Colonic mucosa (tissue), 4 donors: ENCODE results near the gene TTF1. TPM values are rescaled to one million over a fixed set of nuclear protein-coding genes. Genes with fewer than 3 reads are reported as not detected.

Experiments used
- DNase-seq: peaks from one replicate; pipeline ENCODE4 v3.0.0-alpha.2; 2020
- H3K27ac ChIP-seq: fragments of 200-600 bp; one replicate; pipeline ENCODE4 v1.8.0; 2021
- H3K27me3 ChIP-seq: fragments of 200-600 bp; one replicate; pipeline ENCODE4 v1.8.0; 2021
- H3K36me3 ChIP-seq: fragments of 200-600 bp; one replicate; pipeline ENCODE4 v1.8.0; 2021
- H3K4me1 ChIP-seq: fragments of 200-600 bp; one replicate; pipeline ENCODE4 v1.8.0; 2021; ENCODE audit warnings: mild to moderate bottlenecking
- H3K4me3 ChIP-seq: fragments of 200-600 bp; one replicate; pipeline ENCODE4 v1.8.0; 2021
- H3K9ac ChIP-seq, 2 donors: one replicate each; pipeline ENCODE4 v1.7.0; 2013; ENCODE audit warnings: control low read depth in 2 of 2, low read depth in 2 of 2, low read length in 2 of 2
- H3K9me3 ChIP-seq: fragments of 200-600 bp; one replicate; pipeline ENCODE4 v1.8.0; 2021
- CTCF ChIP-seq: fragments of 200-600 bp; IDR thresholded peaks from one replicate; pipeline ENCODE4 v1.8.0; 2022; ENCODE audit warnings: antibody characterized with exemption, mild to moderate bottlenecking
- intact Hi-C: fragments of 100-400 bp; cut with DNase I; formaldehyde crosslinking; loops from one replicate; pipeline ENCODE4 v1.14.1; 2022
- total RNA-seq, 2 donors: library from RNA; stranded (reverse); fragmentation: NEBNext Ultra II Directional in 1 of 2; extraction: Animal tissue kit (Norgen Biotek cat#: 25700) in 1 of 2; gene quantifications; one replicate each; pipeline ENCODE4 v1.2.1, GENCODE V29; 2021
- donor health status: healthy.
- donor health status: DM: no; HTN: no; CAD: no.
- donor health status: DM: no; HTN: no; CAD: no.

The TTF1 gene
- total RNA-seq, 2 donors from 2014 or later = 11.1 to 11.2 TPM

GRCh38 chr9:132446887-132447286 lies 40.2 kb upstream of the TTF1 start:
- no peaks in the 10 kb centered on the region for H3K4me1 ChIP-seq
- H3K36me3 ChIP-seq = no peaks in the 10 kb centered on the region
- no peak overlapping the region for H3K27ac ChIP-seq
- H3K9me3 ChIP-seq = no peaks in the 10 kb centered on the region
- TF ChIP-seq CTCF = no peak
- peaks cover 3% of the 10 kb centered on the region for H3K27me3 ChIP-seq
- H3K4me3 ChIP-seq = no peak overlapping the region
- DNase-seq = no peak
- intact Hi-C loops = no loop called here
- H3K9ac ChIP-seq = no peak overlapping the region

- Histone ChIP-seq H3K36me3 (no peaks in the 10 kb centered on the region), H3K4me1 (no peaks in the 10 kb centered on the region), H3K27ac (no peak overlapping the region), H3K9me3 (no peaks in the 10 kb centered on the region), H3K4me3 (no peak overlapping the region), H3K9ac (no peak overlapping the region), H3K27me3 (peaks cover 3% of the 10 kb centered on the region)
- TF ChIP-seq CTCF = no peak
- DNase-seq = no peak
- intact Hi-C loops = no loop called here
These were observed 37.4 kb upstream of the TTF1 start for GRCh38 chr9:132443951-132444607.

GRCh38 chr9:132441404-132441803 lies 34.8 kb upstream of the TTF1 start:
- no peak overlapping the region for H3K9ac ChIP-seq
- H3K4me3 ChIP-seq = no peak overlapping the region
- no peak for DNase-seq
- H3K27me3 ChIP-seq = peaks cover 3% of the 10 kb centered on the region
- no peaks in the 10 kb centered on the region for H3K36me3 ChIP-seq
- H3K9me3 ChIP-seq = no peaks in the 10 kb centered on the region
- no peak for TF ChIP-seq CTCF
- H3K4me1 ChIP-seq = no peaks in the 10 kb centered on the region
- intact Hi-C loops = no loop called here
- no peak overlapping the region for H3K27ac ChIP-seq

- no peak overlapping the region for H3K27ac ChIP-seq
- TF ChIP-seq CTCF = no peak
- peaks cover 3% of the 10 kb centered on the region for H3K27me3 ChIP-seq
- no peak for DNase-seq
- no peaks in the 10 kb centered on the region for H3K36me3 ChIP-seq
- no peak overlapping the region for H3K9ac ChIP-seq
- intact Hi-C loops = no loop called here
- H3K4me1 ChIP-seq = no peaks in the 10 kb centered on the region
- no peak overlapping the region for H3K4me3 ChIP-seq
- H3K9me3 ChIP-seq = no peaks in the 10 kb centered on the region
These were observed 34.1 kb upstream of the TTF1 start for GRCh38 chr9:132440735-132441134.

GRCh38 chr9:132439153-132439552 lies 32.5 kb upstream of the TTF1 start:
- Histone ChIP-seq H3K4me3 (no peak overlapping the region), H3K4me1 (no peaks in the 10 kb centered on the region), H3K9ac (no peak overlapping the region), H3K27ac (no peak overlapping the region), H3K27me3 (no peaks in the 10 kb centered on the region), H3K36me3 (no peaks in the 10 kb centered on the region), H3K9me3 (no peaks in the 10 kb centered on the region)
- DNase-seq = no peak
- TF ChIP-seq CTCF = no peak
- intact Hi-C loops = no loop called here
